Frontal cortex (tissue), 4 donors: ENCODE measurements around the gene SEMA4C. TPM values are rescaled to one million over a fixed set of nuclear protein-coding genes. Genes with fewer than 3 reads are reported as not detected.

Source experiments
- DNase-seq, 2 donors: peaks; one replicate each; pipeline ENCODE4 v3.0.0; 2012; ENCODE audit warnings: low spot score in 2 of 2
- FAIRE-seq: peaks from 2 replicates; lab custom pipeline; 2012; peaks lifted over from hg19 to GRCh38; lab: Jason Lieb, UNC
- total RNA-seq: library from RNA; depleted of rRNA; stranded (reverse); fragments of >200 nt; gene quantifications from one replicate; pipeline ENCODE4 v1.2.3, GENCODE V29; 2014
- donor health status: control.
- donor health status: control.
- donor health status: control.

Gene SEMA4C
- total RNA-seq, 1 donor from 2014 or later: 52.6 TPM

DNA sequence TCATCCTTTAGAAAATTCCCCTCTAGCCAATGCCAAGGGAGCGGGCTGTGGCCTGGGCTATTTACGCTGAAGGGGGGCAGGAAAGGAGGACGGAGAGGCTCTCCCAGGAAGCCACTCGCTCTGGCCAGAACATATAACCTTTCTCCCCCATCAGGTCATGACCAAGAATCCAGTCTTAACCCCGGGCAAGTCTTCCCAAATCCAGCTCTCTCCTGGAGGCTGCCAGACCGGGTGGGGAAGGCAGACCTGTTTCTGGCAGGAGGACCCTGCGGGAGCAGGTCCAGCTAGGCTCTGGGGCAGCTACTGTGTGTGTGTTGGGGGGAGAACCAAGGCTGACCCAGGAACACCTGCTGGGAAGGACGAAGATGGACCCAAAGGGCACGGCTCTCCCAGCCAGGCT lies 13.4 kb upstream of the SEMA4C start:
- FAIRE-seq: no peak
- DNase-seq: no peak

- DNase-seq (no peak), FAIRE-seq (no peak)
These were observed 13.0 kb upstream of the SEMA4C start for GRCh38 chr2:96882906-96883305.

DNA sequence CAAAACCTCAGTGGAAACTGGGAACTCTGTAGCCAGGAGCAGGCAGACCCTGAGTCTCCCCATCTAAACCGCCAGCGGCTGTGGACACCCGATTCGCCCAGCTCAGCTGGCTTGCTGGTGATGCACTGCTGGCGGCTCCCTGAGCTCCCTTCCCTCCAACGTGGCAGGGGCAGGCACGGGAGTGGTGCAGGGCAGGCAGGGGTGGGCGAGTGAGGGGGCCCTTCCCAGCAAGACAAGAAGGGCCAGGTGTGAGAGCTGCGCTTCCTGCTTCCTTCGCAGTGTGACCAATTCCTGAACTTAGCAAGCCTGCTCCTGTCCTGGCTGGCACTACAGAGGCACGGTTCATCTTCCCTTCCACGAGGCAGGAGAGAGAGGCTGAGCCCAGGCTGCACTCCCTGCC lies 12.3 kb upstream of the SEMA4C start:
- FAIRE-seq: no peak
- no peak for DNase-seq

DNA sequence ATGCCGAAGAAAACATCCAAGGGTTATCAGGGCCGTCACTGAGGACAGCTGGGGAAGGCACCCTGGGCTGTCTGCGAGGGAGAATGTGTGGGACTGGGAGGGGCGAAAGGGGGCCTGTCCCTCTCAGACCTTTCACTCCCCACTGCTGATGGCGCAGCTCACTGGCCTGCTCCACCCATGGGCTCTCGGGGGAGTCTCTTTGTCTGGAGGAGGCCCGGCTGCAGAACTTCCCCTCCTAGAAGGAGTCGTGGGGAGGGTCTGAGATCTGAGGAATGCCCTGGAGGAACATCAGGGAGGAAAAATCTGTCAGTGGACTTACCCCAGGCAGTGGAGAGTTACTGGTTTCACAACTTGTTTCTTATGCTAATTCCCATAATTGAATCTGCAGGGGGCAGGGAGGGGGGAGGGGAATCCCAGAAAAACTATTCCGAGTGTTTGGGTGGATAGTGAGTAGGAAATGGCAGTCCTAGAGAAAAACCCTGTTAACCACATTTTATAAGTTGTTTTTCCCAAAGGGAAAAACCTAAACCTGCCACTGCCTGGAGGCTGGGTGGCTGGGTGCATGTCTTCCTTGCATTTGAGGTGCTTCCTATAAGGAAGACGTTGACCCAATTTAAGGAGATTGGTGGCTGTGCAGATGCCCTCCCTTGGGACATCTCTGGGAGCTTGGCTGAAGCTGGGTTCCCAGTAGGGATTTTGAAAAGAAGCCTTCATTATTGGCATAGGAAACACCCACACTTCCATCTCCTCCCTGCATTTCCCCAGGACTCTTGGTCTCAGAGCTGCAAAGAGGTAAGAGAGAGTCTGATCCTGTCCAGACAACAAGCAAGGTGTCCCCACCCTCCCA lies 11.7 kb upstream of the SEMA4C start:
- FAIRE-seq (no peak), DNase-seq (no peak)

GRCh38 chr2:96880891-96881273 lies 11.0 kb upstream of the SEMA4C start:
- FAIRE-seq: no peak

GRCh38 chr2:96879545-96880040 lies 9.7 kb upstream of the SEMA4C start:
- DNase-seq (no peak), FAIRE-seq (no peak)

More at GRCh38 chr2:96880891-96881273, 11.0 kb upstream of the SEMA4C start:
- DNase-seq: no peak

- FAIRE-seq (no peak), DNase-seq (no peak)
These were observed 9.1 kb upstream of the SEMA4C start for GRCh38 chr2:96878796-96879544.

DNA sequence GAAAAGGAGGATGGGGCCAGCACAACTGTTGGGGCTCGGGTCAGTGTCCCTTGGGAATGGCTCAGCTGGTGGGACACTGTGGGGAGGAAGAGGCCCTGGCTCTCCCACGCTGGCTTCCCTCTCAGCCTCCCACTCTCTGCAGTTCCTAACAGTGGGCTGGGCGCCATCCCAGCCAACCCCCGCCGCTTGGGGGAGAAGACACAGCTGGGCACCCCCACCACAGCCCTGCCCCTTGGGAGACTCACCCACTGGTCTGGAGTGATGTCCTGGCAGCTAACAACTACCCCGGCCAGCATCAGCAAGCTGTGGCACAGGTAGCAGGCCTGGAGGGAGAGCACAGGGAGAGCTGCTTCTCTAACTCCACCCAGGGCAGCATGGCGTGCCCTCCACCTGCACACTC lies 8.3 kb upstream of the SEMA4C start:
- FAIRE-seq (no peak), DNase-seq (no peak)

- FAIRE-seq (no peak), DNase-seq (no peak)
These were observed 7.8 kb upstream of the SEMA4C start for GRCh38 chr2:96877631-96878092.

GRCh38 chr2:96877042-96877451 lies 7.2 kb upstream of the SEMA4C start:
- DNase-seq: no peak
- FAIRE-seq: no peak

- FAIRE-seq: no peak
- DNase-seq: no peak
These were observed 6.6 kb upstream of the SEMA4C start for GRCh38 chr2:96876269-96877041.

DNA sequence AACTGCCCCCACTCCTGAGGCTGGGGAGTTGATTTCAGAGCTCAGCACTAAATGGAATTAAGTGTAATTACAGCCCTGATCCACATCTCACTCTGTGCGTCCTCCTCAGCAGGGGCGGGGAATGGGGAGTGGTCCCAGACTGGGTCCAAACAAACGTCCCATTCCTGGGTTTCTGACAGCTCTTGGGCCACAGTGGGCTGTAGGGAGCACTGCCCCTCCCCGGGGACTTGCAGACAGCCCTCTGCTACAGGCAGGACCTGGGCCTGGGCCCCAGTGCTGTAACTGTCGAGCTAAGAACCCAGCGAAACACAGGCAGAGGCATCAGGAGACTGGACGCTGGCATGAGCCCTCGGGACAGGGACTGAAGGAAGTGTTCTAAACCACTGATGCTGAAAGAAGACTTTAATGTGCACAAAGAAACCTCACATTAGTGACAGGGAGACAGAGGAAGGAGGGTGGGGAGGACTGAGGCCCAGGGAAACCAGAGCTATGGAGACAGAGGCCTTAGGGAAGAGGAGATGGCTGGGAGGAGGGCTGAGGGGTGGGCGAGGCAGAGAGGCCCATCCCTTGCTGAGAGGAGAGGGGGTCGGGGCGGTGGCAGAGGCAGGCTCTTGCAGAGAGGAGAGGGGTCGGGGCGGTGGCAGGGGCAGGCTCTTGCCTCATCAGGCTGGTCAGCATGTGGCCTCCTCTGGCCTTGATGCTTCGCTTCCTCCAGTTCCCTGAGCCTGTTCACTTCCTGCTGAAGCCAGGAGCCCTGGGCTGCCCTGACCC lies 5.8 kb upstream of the SEMA4C start:
- no peak for FAIRE-seq

GRCh38 chr2:96874198-96874831 lies 4.4 kb upstream of the SEMA4C start:
- FAIRE-seq: no peak
- DNase-seq: no peak

More for the DNA sequence above, 5.8 kb upstream of the SEMA4C start:
- no peak for DNase-seq

DNA sequence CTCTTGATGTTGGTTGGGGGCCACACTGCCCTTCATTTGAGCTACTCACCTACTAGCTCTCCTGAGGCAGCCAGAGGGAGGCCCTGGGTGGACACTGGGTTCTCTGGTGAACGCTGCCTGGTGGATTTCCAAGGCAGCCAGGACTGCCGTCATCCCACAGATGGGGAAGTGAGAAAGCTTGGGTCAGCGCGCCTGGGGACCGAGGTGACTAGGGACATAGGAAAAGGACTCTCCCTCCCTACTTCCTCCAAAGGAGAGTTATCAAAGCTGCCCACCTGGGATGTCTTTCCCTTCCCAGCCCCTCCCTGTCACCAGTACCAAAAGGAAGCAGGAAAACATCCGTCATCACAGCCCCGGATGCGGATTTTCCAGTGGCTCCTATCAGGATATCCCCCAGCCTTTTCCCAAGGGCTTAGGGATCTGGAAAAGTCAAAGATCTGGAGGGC lies 3.8 kb upstream of the SEMA4C start:
- DNase-seq: no peak
- no peak for FAIRE-seq

DNA sequence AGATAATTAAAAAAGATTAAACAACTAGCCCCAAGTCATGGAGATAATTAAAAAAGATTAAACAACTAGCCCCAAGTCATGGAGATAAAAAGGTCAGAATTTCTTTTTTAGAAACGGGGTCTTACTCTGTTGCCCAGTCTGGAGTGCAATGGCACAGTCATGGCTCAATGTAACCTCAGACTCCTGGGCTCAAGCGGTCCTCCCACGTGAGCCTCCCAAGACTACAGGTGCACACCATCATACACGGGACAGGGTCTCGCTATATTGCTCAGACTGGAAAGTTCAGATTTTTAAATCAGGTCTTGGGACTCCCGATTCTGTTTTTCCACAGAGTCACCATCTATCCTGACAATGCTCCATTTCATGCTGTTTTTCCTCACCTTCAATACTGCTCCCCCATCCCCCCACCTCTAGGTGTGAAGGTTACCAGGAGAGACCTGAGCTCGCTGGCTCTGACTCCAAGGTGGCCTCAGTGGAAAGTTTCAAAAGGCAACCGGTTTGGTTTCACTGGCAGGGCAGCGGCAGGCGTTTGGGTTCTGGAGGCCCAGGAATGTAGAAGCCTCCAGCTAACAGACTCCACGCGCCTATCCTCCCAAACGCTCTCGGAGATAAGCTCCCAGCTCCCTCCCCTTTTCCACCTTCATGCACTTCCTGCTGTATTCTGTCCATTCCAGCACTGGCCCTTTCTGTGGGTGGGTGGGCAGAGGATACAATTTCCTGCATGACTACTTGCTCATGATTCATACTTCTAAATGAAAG lies 2.9 kb upstream of the SEMA4C start:
- FAIRE-seq (no peak), DNase-seq (no peak)

GRCh38 chr2:96870626-96871255 lies 861 bp upstream of the SEMA4C start:
- no peak for FAIRE-seq
- DNase-seq: peak in 1 of 2 donors; percentile 64

- DNase-seq: peak; percentile 71 to 83
- no peak for FAIRE-seq
These were observed 529 bp downstream of the SEMA4C start for GRCh38 chr2:96869281-96869821.
